Liver (tissue), 9 donors: Measurements from ENCODE around the gene ZNF189. TPM values are rescaled to one million over a fixed set of nuclear protein-coding genes. Genes with fewer than 3 reads are reported as not detected.

ENCODE experiments used
- DNase-seq: peaks from one replicate; pipeline ENCODE4 v3.0.0-alpha.2; 2017; ENCODE audit warnings: low spot score
- H3K27ac ChIP-seq, 2 donors: one replicate each; pipeline ENCODE4 v1.7.0; 2013; ENCODE audit warnings: inconsistent platforms in 2 of 2, low read length in 2 of 2, control low read depth in 1 of 2, low read depth in 1 of 2, mild to moderate bottlenecking in 1 of 2
- H3K27me3 ChIP-seq, 4 donors: one replicate each; pipeline versions ENCODE4 v1.6.1 to v1.7.0; 2013; ENCODE audit warnings: low read length in 3 of 4, inconsistent platforms in 1 of 4, mild to moderate bottlenecking in 1 of 4, moderate library complexity in 1 of 4; ENCODE audit not compliant: control insufficient read depth in 4 of 4, insufficient read depth in 4 of 4
- H3K36me3 ChIP-seq, 4 donors: one replicate each; pipeline versions ENCODE4 v1.6.1 to v1.7.0; 2013; ENCODE audit warnings: low read length in 3 of 4, mild to moderate bottlenecking in 3 of 4, low read depth in 1 of 4, moderate library complexity in 1 of 4; ENCODE audit not compliant: control insufficient read depth in 4 of 4, insufficient read depth in 3 of 4
- H3K4me1 ChIP-seq, 4 donors: one replicate each; pipeline versions ENCODE4 v1.6.1 to v1.7.0; 2013; ENCODE audit warnings: low read length in 3 of 4, mild to moderate bottlenecking in 3 of 4, moderate library complexity in 1 of 4; ENCODE audit not compliant: control insufficient read depth in 4 of 4, insufficient read depth in 4 of 4
- H3K4me3 ChIP-seq, 3 donors: one replicate each; pipeline versions ENCODE4 v1.6.1 to v1.7.0; 2013; ENCODE audit warnings: low read length in 3 of 3, control low read depth in 1 of 3, low read depth in 1 of 3, mild to moderate bottlenecking in 1 of 3
- H3K9ac ChIP-seq, 2 donors: one replicate each; pipeline ENCODE4 v1.7.0; 2013; ENCODE audit warnings: low read length in 2 of 2, mild to moderate bottlenecking in 2 of 2, moderate library complexity in 2 of 2, control low read depth in 1 of 2, low read depth in 1 of 2
- H3K9me3 ChIP-seq, 4 donors: one replicate each; pipeline versions ENCODE4 v1.6.1 to v1.7.0; 2013; ENCODE audit warnings: low read length in 3 of 4; ENCODE audit not compliant: control insufficient read depth in 4 of 4
- EGR1 ChIP-seq, 2 donors: IDR thresholded peaks; 2 replicates each; pipeline ENCODE4 v1.6.1; 2016 to 2018; ENCODE audit warnings: antibody characterized with exemption in 2 of 2, low read depth in 2 of 2
- FOXA1 ChIP-seq: IDR thresholded peaks from 2 replicates; pipeline ENCODE4 v1.6.1; 2016; ENCODE audit warnings: antibody characterized with exemption
- FOXA2 ChIP-seq: IDR thresholded peaks from 2 replicates; pipeline ENCODE4 v1.6.1; 2016; ENCODE audit warnings: antibody characterized with exemption
- GABPA ChIP-seq, 2 donors: IDR thresholded peaks in 1 of 2; conservative IDR thresholded peaks in 1 of 2; 2 replicates each; pipeline ENCODE4 v1.6.1; 2016; ENCODE audit warnings: antibody characterized with exemption in 2 of 2, mild to moderate bottlenecking in 1 of 2, moderate library complexity in 1 of 2
- HNF4A ChIP-seq, 2 donors: conservative IDR thresholded peaks; 2 replicates each; pipeline ENCODE4 v1.6.1; 2016; ENCODE audit warnings: antibody characterized with exemption in 2 of 2, mild to moderate bottlenecking in 2 of 2
- HNF4G ChIP-seq: IDR thresholded peaks from 2 replicates; pipeline ENCODE4 v1.6.1; 2016; ENCODE audit warnings: antibody characterized with exemption
- JUND ChIP-seq, 2 donors: IDR thresholded peaks; 2 replicates each; pipeline ENCODE4 v1.6.1; 2016; ENCODE audit warnings: antibody characterized with exemption in 2 of 2
- MAX ChIP-seq: IDR thresholded peaks from 2 replicates; pipeline ENCODE4 v1.6.1; 2016; ENCODE audit warnings: antibody characterized with exemption
- NR2F2 ChIP-seq: IDR thresholded peaks from 2 replicates; pipeline ENCODE4 v1.6.1; 2016; ENCODE audit warnings: antibody characterized with exemption
- RAD21 ChIP-seq, 2 donors: IDR thresholded peaks; 2 replicates each; pipeline ENCODE4 v1.6.1; 2016; ENCODE audit warnings: antibody characterized with exemption in 2 of 2, mild to moderate bottlenecking in 2 of 2
- RXRA ChIP-seq, 2 donors: IDR thresholded peaks; 2 replicates each; pipeline ENCODE4 v1.6.1; 2017 to 2018; ENCODE audit warnings: antibody characterized with exemption in 2 of 2, mild to moderate bottlenecking in 1 of 2
- SP1 ChIP-seq: IDR thresholded peaks from 2 replicates; pipeline ENCODE4 v1.6.1; 2018; ENCODE audit warnings: antibody characterized with exemption, mild to moderate bottlenecking
- TAF1 ChIP-seq: conservative IDR thresholded peaks from 2 replicates; pipeline ENCODE4 v1.6.1; 2016; ENCODE audit warnings: antibody characterized with exemption, mild to moderate bottlenecking
- YY1 ChIP-seq: IDR thresholded peaks from 2 replicates; pipeline ENCODE4 v1.6.1; 2016; ENCODE audit warnings: antibody characterized with exemption, mild to moderate bottlenecking
- WGBS: extraction: QIAGEN DNeasy Blood & Tissue Kit; methylation state at CpG from one replicate; pipeline ENCODE4 v1.1.7; 2013; 5-methylcytosine and 5-hydroxymethylcytosine counted together
- polyA plus RNA-seq, 2 donors: library from polyadenylated mRNA; stranded (reverse) in 1 of 2; unstranded in 1 of 2; fragments of 200-250 nt in 1 of 2; fragments of >200 nt in 1 of 2; fragmentation: Nextera tagmentation in 1 of 2; extraction: Ambion mirVana in 1 of 2; gene quantifications; one replicate each; pipeline versions ENCODE4 v1.2.1 to v1.2.3, GENCODE V29; 2013 to 2015
- total RNA-seq, 2 donors: library from RNA; depleted of rRNA; stranded (reverse); fragments of >200 nt; gene quantifications; one replicate each; pipeline ENCODE4 v1.2.3, GENCODE V29; 2014
- TF ChIP-seq, protein P1 (sequence below): IDR thresholded peaks from 2 replicates; pipeline ENCODE4 v1.6.1; 2016; ENCODE audit warnings: antibody characterized with exemption
- TF ChIP-seq, protein P2 (sequence below): fragments of 150-350 bp; IDR thresholded peaks from 2 replicates; pipeline ENCODE4 v1.5.1; 2017; ENCODE audit warnings: improper control_type of control experiment, low read depth, low read length; ENCODE audit not compliant: missing input control
- TF ChIP-seq, protein P3 (sequence below): IDR thresholded peaks from 2 replicates; pipeline ENCODE4 v1.6.1; 2016; ENCODE audit warnings: antibody characterized with exemption
- TF ChIP-seq, protein P4 (sequence below): IDR thresholded peaks from 2 replicates; pipeline ENCODE4 v1.6.1; 2016; ENCODE audit warnings: antibody characterized with exemption, mild to moderate bottlenecking
- donor health status: healthy.
- donor health status: healthy.
- donor health status: healthy.
- donor health status: healthy.
- donor health status: healthy.

ZNF189 gene
- total and polyA plus RNA-seq, 4 donors = 4.4 to 16.1 (median 8.3) TPM

GRCh38 chr9:101418518-101419430, 20.1 kb downstream of the ZNF189 start:
- 35% methylated on average over 7 of the region's 7 CpGs for WGBS
- Histone ChIP-seq H3K27me3 (no peaks in the 10 kb centered on the region), H3K9me3 (peaks cover 0 to 3% (median under 1%) of the 10 kb centered on the region in 4 donors), H3K4me1 (peaks cover 0 to 4% (median 1%) of the 10 kb centered on the region in 4 donors), H3K4me3 (no peak overlapping the region), H3K27ac (peak overlapping the region; percentile 4 to 44), H3K36me3 (peaks cover 0 to 31% (median 21%) of the 10 kb centered on the region in 4 donors), H3K9ac (no peak overlapping the region)
- TF ChIP-seq RAD21 (IDR thresholded peaks at IDR 0.05) (no peak), HNF4G (no peak), YY1 (peak; percentile 10), TAF1 (no peak), FOXA1 (no peak), HNF4A (conservative IDR thresholded peaks at IDR 0.05) (no peak), NR2F2 (no peak), GABPA (IDR thresholded peaks at IDR 0.05 in 1 of 2, conservative IDR thresholded peaks at IDR 0.05 in 1 of 2) (no peak), RXRA (IDR thresholded peaks at IDR 0.05) (no peak), MAX (no peak), SP1 (no peak), FOXA2 (no peak), EGR1 (IDR thresholded peaks at IDR 0.05; ENCODE audit: low read depth in 2 of 2) (no peak), JUND (IDR thresholded peaks at IDR 0.05) (peak in 1 of 2 donors; percentile 18)
- TF ChIP-seq, protein P1, sequence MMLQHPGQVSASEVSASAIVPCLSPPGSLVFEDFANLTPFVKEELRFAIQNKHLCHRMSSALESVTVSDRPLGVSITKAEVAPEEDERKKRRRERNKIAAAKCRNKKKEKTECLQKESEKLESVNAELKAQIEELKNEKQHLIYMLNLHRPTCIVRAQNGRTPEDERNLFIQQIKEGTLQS = no peak
- TF ChIP-seq, protein P2, sequence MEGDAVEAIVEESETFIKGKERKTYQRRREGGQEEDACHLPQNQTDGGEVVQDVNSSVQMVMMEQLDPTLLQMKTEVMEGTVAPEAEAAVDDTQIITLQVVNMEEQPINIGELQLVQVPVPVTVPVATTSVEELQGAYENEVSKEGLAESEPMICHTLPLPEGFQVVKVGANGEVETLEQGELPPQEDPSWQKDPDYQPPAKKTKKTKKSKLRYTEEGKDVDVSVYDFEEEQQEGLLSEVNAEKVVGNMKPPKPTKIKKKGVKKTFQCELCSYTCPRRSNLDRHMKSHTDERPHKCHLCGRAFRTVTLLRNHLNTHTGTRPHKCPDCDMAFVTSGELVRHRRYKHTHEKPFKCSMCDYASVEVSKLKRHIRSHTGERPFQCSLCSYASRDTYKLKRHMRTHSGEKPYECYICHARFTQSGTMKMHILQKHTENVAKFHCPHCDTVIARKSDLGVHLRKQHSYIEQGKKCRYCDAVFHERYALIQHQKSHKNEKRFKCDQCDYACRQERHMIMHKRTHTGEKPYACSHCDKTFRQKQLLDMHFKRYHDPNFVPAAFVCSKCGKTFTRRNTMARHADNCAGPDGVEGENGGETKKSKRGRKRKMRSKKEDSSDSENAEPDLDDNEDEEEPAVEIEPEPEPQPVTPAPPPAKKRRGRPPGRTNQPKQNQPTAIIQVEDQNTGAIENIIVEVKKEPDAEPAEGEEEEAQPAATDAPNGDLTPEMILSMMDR = peak; percentile 2
- TF ChIP-seq, protein P3, sequence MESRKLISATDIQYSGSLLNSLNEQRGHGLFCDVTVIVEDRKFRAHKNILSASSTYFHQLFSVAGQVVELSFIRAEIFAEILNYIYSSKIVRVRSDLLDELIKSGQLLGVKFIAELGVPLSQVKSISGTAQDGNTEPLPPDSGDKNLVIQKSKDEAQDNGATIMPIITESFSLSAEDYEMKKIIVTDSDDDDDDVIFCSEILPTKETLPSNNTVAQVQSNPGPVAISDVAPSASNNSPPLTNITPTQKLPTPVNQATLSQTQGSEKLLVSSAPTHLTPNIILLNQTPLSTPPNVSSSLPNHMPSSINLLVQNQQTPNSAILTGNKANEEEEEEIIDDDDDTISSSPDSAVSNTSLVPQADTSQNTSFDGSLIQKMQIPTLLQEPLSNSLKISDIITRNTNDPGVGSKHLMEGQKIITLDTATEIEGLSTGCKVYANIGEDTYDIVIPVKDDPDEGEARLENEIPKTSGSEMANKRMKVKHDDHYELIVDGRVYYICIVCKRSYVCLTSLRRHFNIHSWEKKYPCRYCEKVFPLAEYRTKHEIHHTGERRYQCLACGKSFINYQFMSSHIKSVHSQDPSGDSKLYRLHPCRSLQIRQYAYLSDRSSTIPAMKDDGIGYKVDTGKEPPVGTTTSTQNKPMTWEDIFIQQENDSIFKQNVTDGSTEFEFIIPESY = peak; percentile 11
- TF ChIP-seq, protein P4, sequence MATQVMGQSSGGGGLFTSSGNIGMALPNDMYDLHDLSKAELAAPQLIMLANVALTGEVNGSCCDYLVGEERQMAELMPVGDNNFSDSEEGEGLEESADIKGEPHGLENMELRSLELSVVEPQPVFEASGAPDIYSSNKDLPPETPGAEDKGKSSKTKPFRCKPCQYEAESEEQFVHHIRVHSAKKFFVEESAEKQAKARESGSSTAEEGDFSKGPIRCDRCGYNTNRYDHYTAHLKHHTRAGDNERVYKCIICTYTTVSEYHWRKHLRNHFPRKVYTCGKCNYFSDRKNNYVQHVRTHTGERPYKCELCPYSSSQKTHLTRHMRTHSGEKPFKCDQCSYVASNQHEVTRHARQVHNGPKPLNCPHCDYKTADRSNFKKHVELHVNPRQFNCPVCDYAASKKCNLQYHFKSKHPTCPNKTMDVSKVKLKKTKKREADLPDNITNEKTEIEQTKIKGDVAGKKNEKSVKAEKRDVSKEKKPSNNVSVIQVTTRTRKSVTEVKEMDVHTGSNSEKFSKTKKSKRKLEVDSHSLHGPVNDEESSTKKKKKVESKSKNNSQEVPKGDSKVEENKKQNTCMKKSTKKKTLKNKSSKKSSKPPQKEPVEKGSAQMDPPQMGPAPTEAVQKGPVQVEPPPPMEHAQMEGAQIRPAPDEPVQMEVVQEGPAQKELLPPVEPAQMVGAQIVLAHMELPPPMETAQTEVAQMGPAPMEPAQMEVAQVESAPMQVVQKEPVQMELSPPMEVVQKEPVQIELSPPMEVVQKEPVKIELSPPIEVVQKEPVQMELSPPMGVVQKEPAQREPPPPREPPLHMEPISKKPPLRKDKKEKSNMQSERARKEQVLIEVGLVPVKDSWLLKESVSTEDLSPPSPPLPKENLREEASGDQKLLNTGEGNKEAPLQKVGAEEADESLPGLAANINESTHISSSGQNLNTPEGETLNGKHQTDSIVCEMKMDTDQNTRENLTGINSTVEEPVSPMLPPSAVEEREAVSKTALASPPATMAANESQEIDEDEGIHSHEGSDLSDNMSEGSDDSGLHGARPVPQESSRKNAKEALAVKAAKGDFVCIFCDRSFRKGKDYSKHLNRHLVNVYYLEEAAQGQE = no peak
- no peak for DNase-seq
